H1 (cell line): Measurements from ENCODE around the gene GABPB1. TPM values are rescaled to one million over a fixed set of nuclear protein-coding genes. Genes with fewer than 3 reads are reported as not detected.

Experiments
- CTCF ChIA-PET: fragments of 300-600 bp; sonication (Branson Sonifier 250); formaldehyde crosslinking; loops from one replicate; lab custom pipeline; 2021; ENCODE audit not compliant: partially characterized antibody; lab: Charles Lee
- POLR2A ChIA-PET: fragments of 300-600 bp; sonication (Branson Sonifier 250); formaldehyde crosslinking; loops from one replicate; lab custom pipeline; 2021; ENCODE audit warnings: inconsistent platforms; ENCODE audit not compliant: partially characterized antibody; lab: Charles Lee
- DNase-seq, 2 experiments: peaks; one replicate each; pipeline versions ENCODE4 v3.0.0 to v3.0.0-alpha.2; 2010 to 2022; ENCODE audit warnings: low spot score in 2 of 2, low read depth in 1 of 2, mixed read lengths in 1 of 2
- FAIRE-seq: peaks from 2 replicates; lab custom pipeline; 2011; peaks lifted over from hg19 to GRCh38; lab: Jason Lieb, UNC
- H2AFZ ChIP-seq: 2 replicates; pipeline ENCODE4 v1.8.1; 2012; ENCODE audit warnings: low read length, inconsistent platforms
- H2AK5ac ChIP-seq: 2 replicates; pipeline ENCODE4 v1.6.1; 2013; ENCODE audit warnings: low read depth, low read length
- H2BK120ac ChIP-seq: replicated peaks from 2 replicates; pipeline ENCODE3; 2013; ENCODE audit warnings: low read depth, low read length, inconsistent platforms
- H2BK12ac ChIP-seq: 2 replicates; pipeline ENCODE4 v1.6.1; 2013; ENCODE audit warnings: low read depth, low read length
- H2BK15ac ChIP-seq: 2 replicates; pipeline ENCODE4 v1.6.1; 2013; ENCODE audit warnings: low read length
- H2BK20ac ChIP-seq: 2 replicates; pipeline ENCODE4 v1.6.1; 2013; ENCODE audit warnings: low read length
- H2BK5ac ChIP-seq: 2 replicates; pipeline ENCODE4 v1.6.1; 2013; ENCODE audit warnings: low read depth, low read length
- H3K14ac ChIP-seq: 2 replicates; pipeline ENCODE4 v1.6.1; 2013; ENCODE audit warnings: inconsistent platforms; ENCODE audit not compliant: insufficient read length
- H3K18ac ChIP-seq: 2 replicates; pipeline ENCODE4 v1.6.1; 2013; ENCODE audit warnings: low read length; ENCODE audit errors: extremely low read depth
- H3K23ac ChIP-seq: 2 replicates; pipeline ENCODE4 v1.6.1; 2013; ENCODE audit warnings: inconsistent platforms; ENCODE audit not compliant: insufficient read length
- H3K23me2 ChIP-seq: 2 replicates; pipeline ENCODE4 v1.6.1; 2013; ENCODE audit warnings: low read depth, low read length
- H3K27ac ChIP-seq: 2 replicates; pipeline ENCODE4 v1.6.1; 2011; ENCODE audit warnings: low read depth, low read length, inconsistent platforms
- H3K27me3 ChIP-seq, 4 experiments: replicated peaks in 1 of 4; 1 replicate in 1 of 4; 2 replicates in 3 of 4; pipeline versions ENCODE4 v1.6.1 to v1.8.1; 2011 to 2013; ENCODE audit warnings: low read length in 3 of 4, mild to moderate bottlenecking in 3 of 4, inconsistent platforms in 2 of 4, mixed read lengths in 2 of 4, moderate library complexity in 1 of 4; ENCODE audit not compliant: control insufficient read depth in 3 of 4, insufficient read depth in 3 of 4; ENCODE audit errors: extremely low read depth in 1 of 4
- H3K36me3 ChIP-seq, 4 experiments: 2 replicates each; pipeline versions ENCODE4 v1.6.1 to v1.8.1; 2011 to 2013; ENCODE audit warnings: mild to moderate bottlenecking in 4 of 4, low read length in 3 of 4, moderate library complexity in 2 of 4, control low read depth in 1 of 4, inconsistent platforms in 1 of 4; ENCODE audit not compliant: insufficient read depth in 4 of 4, control insufficient read depth in 2 of 4
- H3K4ac ChIP-seq: replicated peaks from 2 replicates; pipeline ENCODE3; 2013; ENCODE audit warnings: low read length, low read depth, mixed read lengths, inconsistent platforms; ENCODE audit not compliant: insufficient read length
- H3K4me1 ChIP-seq, 4 experiments: replicated peaks in 1 of 4; 1 replicate in 1 of 4; 2 replicates in 3 of 4; pipeline versions ENCODE4 v1.6.1 to v1.8.1; 2011 to 2013; ENCODE audit warnings: low read length in 3 of 4, inconsistent platforms in 2 of 4, mixed read lengths in 1 of 4; ENCODE audit not compliant: insufficient read depth in 4 of 4, control insufficient read depth in 3 of 4
- H3K4me2 ChIP-seq, 2 experiments: 2 replicates each; pipeline versions ENCODE4 v1.6.1 to v1.8.1; 2011 to 2013; ENCODE audit warnings: low read depth in 2 of 2, low read length in 2 of 2, control low read depth in 1 of 2, inconsistent platforms in 1 of 2, mild to moderate bottlenecking in 1 of 2; ENCODE audit not compliant: insufficient read depth in 1 of 2
- H3K4me3 ChIP-seq, 4 experiments: fragments of 200-600, 300-600 bp in 1 of 4; sonication (generic), shearing (Covaris generic), sonication (Bioruptor Twin) in 1 of 4; 2 replicates each; pipeline versions ENCODE4 v1.5.1 to v1.8.1; 2011 to 2016; ENCODE audit warnings: low read length in 4 of 4, low read depth in 3 of 4, control low read depth in 2 of 4, inconsistent platforms in 2 of 4, mild to moderate bottlenecking in 2 of 4, mixed read lengths in 1 of 4, moderate library complexity in 1 of 4; ENCODE audit not compliant: insufficient read depth in 2 of 4; ENCODE audit errors: extremely low read depth in 1 of 4
- H3K56ac ChIP-seq: replicated peaks from 2 replicates; pipeline ENCODE3; 2013; ENCODE audit warnings: low read depth, mild to moderate bottlenecking, mixed read lengths, low read length, inconsistent platforms; ENCODE audit not compliant: insufficient read length
- H3K79me1 ChIP-seq: 2 replicates; pipeline ENCODE4 v1.6.1; 2013; ENCODE audit warnings: low read depth, low read length, control low read depth
- H3K79me2 ChIP-seq, 2 experiments: 2 replicates each; pipeline versions ENCODE4 v1.6.1 to v1.8.1; 2012 to 2013; ENCODE audit warnings: low read length in 2 of 2, mild to moderate bottlenecking in 2 of 2, inconsistent platforms in 1 of 2; ENCODE audit not compliant: insufficient read depth in 2 of 2, control insufficient read depth in 1 of 2
- H3K9ac ChIP-seq, 4 experiments: replicated peaks in 1 of 4; 1 replicate in 1 of 4; 2 replicates in 3 of 4; pipeline versions ENCODE4 v1.6.1 to v1.8.1; 2011 to 2013; ENCODE audit warnings: low read depth in 3 of 4, low read length in 3 of 4, control low read depth in 2 of 4, mild to moderate bottlenecking in 2 of 4, moderate library complexity in 2 of 4, inconsistent platforms in 1 of 4; ENCODE audit errors: extremely low read depth in 1 of 4
- H3K9me3 ChIP-seq, 2 experiments: 2 replicates each; pipeline versions ENCODE4 v1.6.1 to v1.8.1; 2012 to 2013; ENCODE audit warnings: mild to moderate bottlenecking in 2 of 2, moderate library complexity in 2 of 2, control low read depth in 1 of 2, inconsistent platforms in 1 of 2, low read depth in 1 of 2, low read length in 1 of 2, mixed read lengths in 1 of 2; ENCODE audit not compliant: insufficient read depth in 2 of 2
- H4K20me1 ChIP-seq, 2 experiments: replicated peaks in 1 of 2; 2 replicates each; pipeline versions ENCODE3 to v1.8.1; 2011 to 2013; ENCODE audit warnings: inconsistent platforms in 2 of 2, low read length in 2 of 2, mild to moderate bottlenecking in 1 of 2; ENCODE audit not compliant: insufficient read depth in 2 of 2, control insufficient read depth in 1 of 2
- H4K5ac ChIP-seq: 2 replicates; pipeline ENCODE4 v1.6.1; 2013; ENCODE audit warnings: low read length, low read depth, mixed read lengths, inconsistent platforms; ENCODE audit not compliant: insufficient read length
- H4K8ac ChIP-seq: 2 replicates; pipeline ENCODE4 v1.8.0; 2013; ENCODE audit warnings: mild to moderate bottlenecking, moderate library complexity, low read length, inconsistent platforms; ENCODE audit not compliant: insufficient read depth; ENCODE audit errors: extremely low read depth
- H4K91ac ChIP-seq: replicated peaks from 2 replicates; pipeline ENCODE3; 2013; ENCODE audit warnings: low read length, mixed read lengths, inconsistent platforms; ENCODE audit not compliant: insufficient read length
- ASH2L ChIP-seq: fragments of 200-600, 300-600 bp; sonication (generic); IDR thresholded peaks from one replicate; pipeline ENCODE4 v1.7.1; 2017; ENCODE audit warnings: low read length
- BACH1 ChIP-seq: IDR thresholded peaks from 2 replicates; pipeline ENCODE4 v1.6.1; 2012; ENCODE audit warnings: low read length, improper control_type of control experiment
- BRCA1 ChIP-seq: IDR thresholded peaks from 2 replicates; pipeline ENCODE4 v1.6.1; 2012; ENCODE audit warnings: low read depth, low read length, improper control_type of control experiment
- CBX5 ChIP-seq: fragments of 300-800, 300-1000 bp; sonication (generic); IDR thresholded peaks from 2 replicates; pipeline ENCODE4 v1.7.1; 2016; ENCODE audit warnings: antibody characterized with exemption, low read length, low read depth
- CBX8 ChIP-seq: fragments of 300-800, 300-1000 bp; sonication (generic); IDR thresholded peaks from 2 replicates; pipeline ENCODE4 v1.7.1; 2016; ENCODE audit warnings: low read depth, low read length, borderline replicate concordance
- HDAC6 ChIP-seq: IDR thresholded peaks from one replicate; pipeline ENCODE4 v1.7.1; 2012; ENCODE audit warnings: low read depth, mild to moderate bottlenecking, inconsistent platforms, low read length, moderate library complexity
- JUN ChIP-seq: IDR thresholded peaks from 2 replicates; pipeline ENCODE4 v1.6.1; 2011; ENCODE audit warnings: low read depth, mild to moderate bottlenecking, improper control_type of control experiment, low read length
- JUND ChIP-seq: IDR thresholded peaks from 2 replicates; pipeline ENCODE4 v1.6.1; 2011; ENCODE audit warnings: mild to moderate bottlenecking, improper control_type of control experiment, low read length
- MAFK ChIP-seq: IDR thresholded peaks from 2 replicates; pipeline ENCODE4 v1.6.1; 2012; ENCODE audit warnings: low read depth, mild to moderate bottlenecking, improper control_type of control experiment, low read length
- PHF8 ChIP-seq: fragments of 200-600 bp; sonication (generic); conservative IDR thresholded peaks from 2 replicates; pipeline ENCODE4 v1.7.1; 2012; ENCODE audit warnings: low read depth, mild to moderate bottlenecking, inconsistent platforms, low read length, moderate library complexity
- POLR2AphosphoS5 ChIP-seq: IDR thresholded peaks from 2 replicates; pipeline ENCODE4 v1.6.1; 2011; ENCODE audit warnings: low read depth, low read length
- RAD21 ChIP-seq, 2 experiments: IDR thresholded peaks in 1 of 2; conservative IDR thresholded peaks in 1 of 2; 2 replicates each; pipeline ENCODE4 v1.6.1; 2011; ENCODE audit warnings: low read depth in 2 of 2, low read length in 2 of 2, improper control_type of control experiment in 1 of 2, inconsistent platforms in 1 of 2, mild to moderate bottlenecking in 1 of 2, moderate library complexity in 1 of 2
- SAP30 ChIP-seq: fragments of 300-600 bp; sonication (generic); IDR thresholded peaks from 2 replicates; pipeline ENCODE4 v1.7.1; 2012; ENCODE audit warnings: low read length, moderate library complexity, mild to moderate bottlenecking, inconsistent platforms; ENCODE audit not compliant: insufficient read depth, insufficient replicate concordance
- SP1 ChIP-seq: IDR thresholded peaks from 2 replicates; pipeline ENCODE4 v1.6.1; 2011; ENCODE audit warnings: low read depth, low read length
- SP2 ChIP-seq: IDR thresholded peaks from 2 replicates; pipeline ENCODE4 v1.6.1; 2012; ENCODE audit warnings: mild to moderate bottlenecking, low read length, inconsistent platforms
- TAF1 ChIP-seq: IDR thresholded peaks from 2 replicates; pipeline ENCODE4 v1.6.1; 2011; ENCODE audit warnings: mild to moderate bottlenecking, low read depth, low read length
- YY1 ChIP-seq: IDR thresholded peaks from 2 replicates; pipeline ENCODE4 v1.6.1; 2011; ENCODE audit warnings: low read depth, mild to moderate bottlenecking, low read length
- polyA plus RNA-seq, 7 experiments: library from polyadenylated mRNA; depleted of rRNA in 3 of 7; stranded (reverse) in 5 of 7; unstranded in 2 of 7; fragments of >200 nt in 5 of 7; fragments of 200-250 nt in 2 of 7; gene quantifications; 1 replicate in 5 of 7; 2 replicates in 1 of 7; 4 replicates in 1 of 7; pipeline versions ENCODE4 v1.2.1 to v1.2.3, GENCODE V29; 2011 to 2013; ENCODE audit warnings: missing spikeins in 2 of 7, mixed read lengths in 2 of 7
- total RNA-seq: library from RNA; stranded (reverse); fragmentation: NEBNext Ultra II Directional; extraction: Animal tissue kit (Norgen Biotek cat#: 25700); gene quantifications from 2 replicates; pipeline ENCODE4 v1.2.1, GENCODE V29; 2021

Gene GABPB1
- total and polyA plus RNA-seq, 2 of the 8 experiments (the other 6 are each of a cell fraction or from before 2014, with no cell fraction given), result 24.5 to 32.3 TPM

- no peak overlapping the region for H3K4ac ChIP-seq
- no peak overlapping the region for H2BK5ac ChIP-seq
- no peak overlapping the region for H3K23ac ChIP-seq
- no peak overlapping the region for H4K8ac ChIP-seq
- H3K27ac ChIP-seq, result no peak overlapping the region
- H2BK15ac ChIP-seq, result no peak overlapping the region
- H3K4me1 ChIP-seq, result no peaks in the 10 kb centered on the region
- H3K79me2 ChIP-seq, result no peaks in the 10 kb centered on the region; a peak in 1 of 4 replicates
- H2AFZ ChIP-seq, result no peak overlapping the region
- H3K18ac ChIP-seq, result no peak overlapping the region
- no peak overlapping the region for H2AK5ac ChIP-seq
- no peaks in the 10 kb centered on the region for H3K9me3 ChIP-seq
- no peak overlapping the region for H2BK120ac ChIP-seq
- DNase-seq, result no peak
- CTCF ChIA-PET, result no interaction called here
- no peaks in the 10 kb centered on the region for H3K23me2 ChIP-seq
- H3K4me2 ChIP-seq, result no peak overlapping the region
- H3K14ac ChIP-seq, result no peak overlapping the region
- H2BK20ac ChIP-seq, result no peak overlapping the region
- POLR2A ChIA-PET, result no interaction called here
- H3K79me1 ChIP-seq, result no peaks in the 10 kb centered on the region
- H2BK12ac ChIP-seq, result no peak overlapping the region
- no peak overlapping the region for H3K4me3 ChIP-seq
- no peaks in the 10 kb centered on the region for H3K27me3 ChIP-seq
- H4K20me1 ChIP-seq, result no peaks in the 10 kb centered on the region
- peaks cover 0 to 3% (median 0%) of the 10 kb centered on the region in 4 experiments; a peak in 2 of 8 replicates for H3K36me3 ChIP-seq
- FAIRE-seq, result no peak
- no peak overlapping the region for H3K56ac ChIP-seq
- H4K91ac ChIP-seq, result no peak overlapping the region
- H3K9ac ChIP-seq, result no peak overlapping the region
- no peak overlapping the region for H4K5ac ChIP-seq
- TF ChIP-seq SP1, result no peak
- TF ChIP-seq CBX8, result no peak
- no peak for TF ChIP-seq POLR2AphosphoS5
- no peak for TF ChIP-seq JUN
- no peak for TF ChIP-seq TAF1
- TF ChIP-seq BRCA1, result no peak
- TF ChIP-seq ASH2L, result no peak
- TF ChIP-seq PHF8, result no peak
- no peak for TF ChIP-seq SAP30
- no peak for TF ChIP-seq HDAC6
- no peak for TF ChIP-seq YY1
- no peak for TF ChIP-seq MAFK
- no peak for TF ChIP-seq SP2
- no peak for TF ChIP-seq CBX5
- TF ChIP-seq JUND, result no peak
- no peak for TF ChIP-seq BACH1
- no peak for TF ChIP-seq RAD21 (IDR thresholded peaks at IDR 0.05 in 1 of 2, conservative IDR thresholded peaks at IDR 0.05 in 1 of 2; ENCODE audit: low read depth in 2 of 2, low read length in 2 of 2)
Observed at GRCh38 chr15:50231761-50232160, 123.2 kb downstream of the GABPB1 start.
